ENCODE results near the gene RPH3AL. TPM values are rescaled to one million over a fixed set of nuclear protein-coding genes. Genes with fewer than 3 reads are reported as not detected.

Gene RPH3AL
- total and polyA plus RNA-seq, 2 of the 8 experiments (the other 6 are each of a cell fraction or from before 2014, with no cell fraction given) = 5.6 to 5.8 TPM

DNA sequence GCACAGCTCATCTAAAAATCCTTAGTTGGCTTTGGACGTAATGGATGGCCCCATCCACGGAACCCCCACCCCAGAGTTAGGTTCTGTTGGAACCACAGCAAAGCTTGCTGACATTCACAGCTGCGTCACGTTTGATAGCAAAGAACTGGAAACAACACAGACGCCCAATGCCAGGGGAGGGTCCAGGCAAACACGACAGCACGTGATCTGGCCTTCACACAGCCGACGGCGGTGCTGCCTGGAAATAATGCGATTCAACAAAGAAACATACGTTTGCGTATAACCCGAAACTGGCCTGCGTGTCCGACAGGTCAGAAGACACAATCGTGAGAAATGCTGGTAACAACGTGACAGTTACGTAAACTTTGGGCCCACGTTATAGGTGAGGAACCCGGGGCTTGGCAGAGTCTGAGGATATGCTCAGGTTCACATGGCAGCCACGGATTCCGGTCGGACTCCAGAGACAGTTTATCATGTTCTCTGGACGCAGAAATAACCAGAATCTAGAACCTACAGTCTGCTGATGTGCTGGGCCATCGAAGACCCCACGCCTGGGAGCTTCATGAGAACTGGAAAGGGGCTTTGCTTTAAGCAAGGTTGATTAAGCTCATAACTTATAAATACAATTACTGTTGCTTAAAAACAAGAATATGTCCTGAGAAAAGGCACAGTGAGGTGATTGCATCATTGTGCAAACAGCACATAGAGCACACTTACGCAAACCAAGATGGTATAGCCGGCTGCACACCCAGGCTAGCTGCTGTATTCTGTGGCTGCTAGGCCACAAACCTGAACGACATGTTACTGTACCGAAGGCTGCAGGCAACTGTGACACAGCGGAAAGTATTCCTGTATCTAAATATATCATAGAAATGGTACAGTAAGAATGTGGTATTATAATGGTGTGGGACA is 70.4 kb downstream of the RPH3AL start:
- no peak overlapping the region for H2BK12ac ChIP-seq (ENCODE audit: low read depth, low read length)
- no peak overlapping the region for H3K27ac ChIP-seq (ENCODE audit: low read depth, low read length)
- FAIRE-seq (no peak), DNase-seq (ENCODE audit: low read depth in 1 of 2, low spot score in 2 of 2) (no peak)
- no peak overlapping the region for H2BK20ac ChIP-seq (ENCODE audit: low read length)
- H2AFZ ChIP-seq (ENCODE audit: low read length) = no peak overlapping the region
- no peaks in the 10 kb centered on the region for H3K9me3 ChIP-seq (ENCODE audit: insufficient read depth in 2 of 2, low read depth in 1 of 2, low read length in 1 of 2)
- CTCF ChIA-PET (ENCODE audit: partially characterized antibody) = interaction anchor here (0.6 to 1.8 kb wide), 6 partner anchors 10 to 497 kb away, joined by 3 to 5 read pairs (median 4); no protein-coding TSS in a partner anchor
- H4K5ac ChIP-seq (ENCODE audit: insufficient read length, low read depth, low read length) = no peak overlapping the region
- no peak overlapping the region for H3K14ac ChIP-seq (ENCODE audit: insufficient read length)
- H3K23me2 ChIP-seq (ENCODE audit: low read depth, low read length) = no peaks in the 10 kb centered on the region
- H3K27me3 ChIP-seq (replicated peaks in 1 of 4; ENCODE audit: control insufficient read depth in 3 of 4, extremely low read depth in 1 of 4, insufficient read depth in 3 of 4, low read length in 3 of 4) = peaks cover 0 to 5% (median 0%) of the 10 kb centered on the region in 4 experiments; a peak in 2 of 7 replicates
- H4K20me1 ChIP-seq (replicated peaks in 1 of 2; ENCODE audit: control insufficient read depth in 1 of 2, insufficient read depth in 2 of 2, low read length in 2 of 2) = no peaks in the 10 kb centered on the region
- no peak overlapping the region for H3K4me3 ChIP-seq (ENCODE audit: extremely low read depth in 1 of 4, insufficient read depth in 2 of 4, low read depth in 3 of 4, low read length in 4 of 4)
- H2BK120ac ChIP-seq (replicated peaks; ENCODE audit: low read depth, low read length) = no peak overlapping the region
- H3K79me2 ChIP-seq (ENCODE audit: control insufficient read depth in 1 of 2, insufficient read depth in 2 of 2, low read length in 2 of 2) = no peaks in the 10 kb centered on the region
- no peak overlapping the region for H3K4me2 ChIP-seq (ENCODE audit: insufficient read depth in 1 of 2, low read depth in 2 of 2, low read length in 2 of 2)
- no peak overlapping the region for H3K18ac ChIP-seq (ENCODE audit: extremely low read depth, low read length)
- no peaks in the 10 kb centered on the region for H3K79me1 ChIP-seq (ENCODE audit: low read depth, low read length)
- 86% methylated on average over 32 of the region's 32 CpGs; no CpG with 5 or more reads in 1 of the 2 experiments for WGBS, 2 experiments (ENCODE audit: extremely low coverage in 1 of 2, insufficient coverage in 1 of 2, insufficient read length in 1 of 2, insufficient replicate concordance in 2 of 2, low coverage in 1 of 2, low lambda C conversion rate in 2 of 2, missing lambda C conversion rate in 1 of 2)
- no peak overlapping the region for H2AK5ac ChIP-seq (ENCODE audit: low read depth, low read length)
- no peak overlapping the region for H4K8ac ChIP-seq (ENCODE audit: extremely low read depth, insufficient read depth, low read length)
- no peak overlapping the region for H3K4ac ChIP-seq (replicated peaks; ENCODE audit: insufficient read length, low read depth, low read length)
- no peak overlapping the region for H2BK15ac ChIP-seq (ENCODE audit: low read length)
- no peak overlapping the region for H2BK5ac ChIP-seq (ENCODE audit: low read depth, low read length)
- no peaks in the 10 kb centered on the region for H3K36me3 ChIP-seq (ENCODE audit: control insufficient read depth in 2 of 4, insufficient read depth in 4 of 4, low read length in 3 of 4)
- H3K56ac ChIP-seq (replicated peaks; ENCODE audit: insufficient read length, low read depth, low read length) = no peak overlapping the region
- POLR2A ChIA-PET (ENCODE audit: partially characterized antibody) = interaction anchor here (1.7 kb wide), 1 partner anchor 22 kb away, joined by 4 read pairs; no protein-coding TSS in a partner anchor
- TF ChIP-seq SIN3A (conservative IDR thresholded peaks at IDR 0.05 in 1 of 2, IDR thresholded peaks at IDR 0.05 in 1 of 2; ENCODE audit: low read depth in 1 of 2, low read length in 2 of 2) (no peak), EGR1 (IDR thresholded peaks at IDR 0.05; ENCODE audit: borderline replicate concordance, low read depth, low read length) (no peak), CBX5 (IDR thresholded peaks at IDR 0.05; ENCODE audit: low read depth, low read length) (no peak), POLR2A (IDR thresholded peaks at IDR 0.05; ENCODE audit: control extremely low read depth in 1 of 2, low read depth in 2 of 2, low read length in 2 of 2) (no peak)
- no peak overlapping the region for H4K91ac ChIP-seq (replicated peaks; ENCODE audit: insufficient read length, low read length)
- H3K4me1 ChIP-seq (replicated peaks in 1 of 4; ENCODE audit: control insufficient read depth in 3 of 4, insufficient read depth in 4 of 4, low read length in 3 of 4) = peaks cover 0 to 11% (median 2%) of the 10 kb centered on the region in 4 experiments; a peak in 5 of 7 replicates
- no peak overlapping the region; a peak in 1 of 7 replicates for H3K9ac ChIP-seq (replicated peaks in 1 of 4; ENCODE audit: extremely low read depth in 1 of 4, low read depth in 3 of 4, low read length in 3 of 4)
- no peak overlapping the region for H3K23ac ChIP-seq (ENCODE audit: insufficient read length)

Data from H1 (cell line).